Jurkat, Clone E6-1 (cell line): ENCODE measurements around the gene ARHGAP26.

Source experiments
- DNase-seq: peaks from one replicate; pipeline ENCODE4 v3.0.0-alpha.2; 2011; ENCODE audit warnings: low read depth, low spot score
- H3K4me3 ChIP-seq: 2 replicates; pipeline ENCODE4 v1.5.1; 2011; ENCODE audit warnings: mild to moderate bottlenecking, low read length, control low read depth, moderate library complexity

Gene ARHGAP26

DNA sequence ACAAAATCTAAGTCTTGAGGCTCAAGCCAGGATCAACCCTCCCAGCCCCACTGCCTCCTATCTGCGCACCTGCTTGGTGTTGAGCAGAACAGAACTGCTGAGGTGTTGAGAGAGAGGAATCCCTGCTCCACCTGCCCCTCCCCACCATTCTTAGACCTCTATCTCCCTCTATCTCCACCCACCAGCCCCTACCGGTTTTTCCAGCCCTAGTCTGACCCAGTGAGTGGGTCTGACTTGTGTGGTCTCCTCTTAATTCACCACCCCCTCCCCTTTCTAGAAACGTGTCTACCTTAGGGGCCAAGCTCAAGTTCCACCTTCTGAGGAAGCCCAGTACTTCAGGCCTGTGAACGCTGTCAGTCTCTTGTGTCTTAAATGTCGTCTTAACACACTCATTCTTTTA lies 93.7 kb downstream of the ARHGAP26 start:
- no peak for DNase-seq
- no peak overlapping the region for H3K4me3 ChIP-seq

DNA sequence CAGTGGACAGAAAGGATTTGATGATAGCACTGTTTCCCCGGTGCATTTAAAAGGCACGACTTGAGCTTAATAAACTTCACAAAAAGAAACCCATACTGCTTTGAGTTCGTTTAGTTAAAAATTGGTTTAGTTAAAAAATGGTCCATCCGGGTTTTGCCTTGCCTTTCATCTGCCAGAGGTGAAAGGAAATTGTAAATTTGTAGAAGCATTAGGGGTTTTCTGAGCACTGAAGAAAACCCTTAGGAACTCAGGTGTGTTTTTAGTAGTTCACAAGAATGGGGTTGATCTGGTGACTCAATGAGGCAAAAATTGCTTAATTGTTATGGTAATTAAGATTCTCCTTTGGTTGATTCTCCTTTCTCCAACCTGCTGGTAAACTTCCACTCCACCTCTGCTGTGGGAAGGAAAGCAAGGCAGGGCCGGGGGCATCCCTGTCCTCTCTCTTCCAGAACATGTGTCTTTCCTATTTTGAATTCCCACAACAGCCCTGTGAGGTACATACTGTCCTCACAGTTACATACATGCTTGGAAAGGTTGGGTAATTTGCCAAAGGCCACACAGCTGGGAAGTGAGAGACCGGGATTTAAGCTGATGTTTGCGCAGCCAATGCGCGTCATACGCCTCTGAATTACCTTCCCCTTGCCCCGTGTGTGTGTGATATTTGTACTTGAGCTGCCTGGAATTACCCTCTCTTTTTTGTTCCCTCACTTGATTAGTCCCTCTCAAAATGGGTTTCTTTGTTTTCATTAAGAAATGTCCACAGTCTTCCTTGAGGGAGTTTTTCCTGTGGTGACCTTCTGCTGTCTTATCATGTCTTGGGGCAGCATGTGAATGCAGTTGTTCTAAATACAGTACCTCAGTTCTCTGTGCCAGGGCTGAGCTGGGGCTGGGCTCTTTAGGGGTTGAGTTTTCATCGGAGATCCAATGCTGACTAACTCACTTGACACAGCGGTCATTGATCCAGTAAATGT lies 94.4 kb downstream of the ARHGAP26 start:
- H3K4me3 ChIP-seq = no peak overlapping the region
- peak; percentile 8 for DNase-seq

DNA sequence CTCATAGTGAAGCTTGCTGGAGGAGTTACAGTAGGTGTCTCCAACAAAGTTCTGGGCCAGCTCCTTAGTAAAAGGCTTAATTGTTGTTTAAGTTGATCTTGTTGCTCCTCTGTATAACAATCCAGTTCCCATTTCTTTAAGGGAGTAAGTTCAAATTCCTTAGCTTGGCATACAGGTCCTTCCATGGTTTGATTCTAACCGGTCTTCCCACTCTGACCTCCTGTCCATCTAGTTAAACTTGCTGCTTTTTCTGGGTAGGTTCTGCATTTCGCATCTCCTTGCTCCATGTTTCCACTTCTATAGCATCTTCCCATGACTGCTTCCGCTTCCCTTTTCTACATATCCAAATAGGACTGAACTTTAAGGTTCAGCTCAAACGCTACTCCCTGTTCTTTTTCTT lies 95.5 kb downstream of the ARHGAP26 start:
- no peak overlapping the region for H3K4me3 ChIP-seq
- no peak for DNase-seq

DNA sequence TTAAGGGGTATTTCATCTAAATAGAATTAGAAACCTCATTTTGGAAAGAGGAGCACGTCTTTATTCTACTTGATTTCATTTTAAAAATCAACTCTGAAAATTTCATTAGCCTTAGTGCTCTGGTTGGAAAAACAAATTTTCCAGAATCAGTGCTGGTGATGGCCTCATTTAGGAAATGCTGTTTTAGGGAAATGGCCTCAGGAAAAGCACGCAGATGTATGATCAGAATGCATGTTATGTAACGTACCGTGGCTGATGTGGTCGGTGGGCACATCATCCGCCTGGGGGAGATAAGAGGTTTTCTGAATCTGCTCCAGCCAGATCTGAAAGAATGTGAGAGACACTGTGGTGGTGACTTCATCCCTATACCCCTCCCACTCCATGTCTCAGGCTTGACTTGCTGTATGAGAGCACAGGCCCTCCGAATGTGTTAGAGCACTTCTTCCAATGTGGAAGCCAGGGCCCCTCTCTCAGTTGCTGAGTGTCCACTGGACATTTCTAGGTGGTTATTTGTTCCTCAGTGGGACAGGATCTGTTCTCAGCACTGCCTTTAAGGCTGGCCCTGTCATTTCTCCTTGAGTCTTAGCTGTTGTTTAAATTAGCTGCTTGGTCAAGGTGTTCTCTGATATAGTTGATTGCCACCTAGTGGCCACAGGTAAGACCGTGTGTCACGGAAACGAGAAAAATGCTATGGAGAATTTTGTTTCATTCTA lies 96.5 kb downstream of the ARHGAP26 start:
- H3K4me3 ChIP-seq = no peak overlapping the region
- DNase-seq = peak; percentile 65

DNA sequence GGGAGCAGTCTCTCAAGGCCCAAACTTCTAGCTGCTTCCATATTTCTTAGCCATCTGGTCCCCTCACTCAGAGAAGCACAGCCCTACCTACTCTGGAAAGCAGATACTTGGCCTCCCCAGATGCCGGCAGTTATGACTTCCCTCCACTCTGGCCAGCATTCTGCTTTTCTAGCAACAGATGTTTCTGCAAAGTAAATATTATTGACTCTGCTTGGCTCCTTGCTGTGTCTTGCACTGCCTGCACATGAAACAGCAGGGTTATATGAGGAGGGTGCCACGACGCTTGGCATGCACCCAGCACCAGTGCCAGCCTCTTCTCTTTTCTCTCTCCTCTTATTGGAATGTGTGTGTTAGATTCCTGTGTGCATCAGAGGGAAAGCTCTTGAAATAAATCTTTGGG lies 99.7 kb downstream of the ARHGAP26 start:
- H3K4me3 ChIP-seq = no peak overlapping the region
- no peak for DNase-seq

DNA sequence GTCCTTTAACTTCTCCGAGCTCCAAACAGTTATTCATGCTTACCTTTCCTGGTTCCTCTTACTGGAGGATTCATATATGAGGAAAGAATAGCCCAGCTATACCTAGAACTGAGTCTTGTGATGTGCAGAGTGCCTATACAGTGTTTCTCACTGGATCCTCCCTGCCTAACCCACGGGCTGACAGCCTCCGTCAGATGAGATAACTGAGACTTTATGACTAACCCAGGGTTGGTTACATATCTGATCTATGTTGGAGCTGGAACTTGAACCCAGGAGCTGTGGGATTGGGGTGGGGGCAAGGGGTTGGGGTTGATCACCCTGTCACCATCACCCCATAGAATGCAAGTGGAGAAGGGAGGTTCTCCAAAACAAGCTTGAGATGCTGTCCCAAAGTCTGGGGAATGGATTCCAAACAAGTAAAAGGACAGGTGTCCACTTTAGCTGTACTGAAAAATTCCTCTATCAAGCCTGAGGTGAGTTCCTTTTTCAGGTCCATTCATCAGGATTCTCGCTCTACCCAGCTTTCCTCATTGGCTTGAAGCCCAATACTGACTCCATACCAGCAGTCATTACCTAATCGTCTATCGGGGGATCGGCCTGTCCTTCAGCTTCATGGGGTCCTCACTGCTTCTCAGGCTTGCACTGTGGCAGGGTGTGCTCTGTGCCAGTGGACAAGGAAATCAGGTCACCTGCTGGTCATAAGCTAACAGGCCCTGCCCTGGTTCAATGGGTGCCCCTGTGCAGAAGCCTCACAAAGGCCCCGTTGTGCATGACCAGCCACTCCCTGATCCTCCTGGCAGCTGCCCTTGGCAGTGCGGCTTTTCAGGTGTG lies 100.6 kb downstream of the ARHGAP26 start:
- H3K4me3 ChIP-seq = no peak overlapping the region
- no peak for DNase-seq

DNA sequence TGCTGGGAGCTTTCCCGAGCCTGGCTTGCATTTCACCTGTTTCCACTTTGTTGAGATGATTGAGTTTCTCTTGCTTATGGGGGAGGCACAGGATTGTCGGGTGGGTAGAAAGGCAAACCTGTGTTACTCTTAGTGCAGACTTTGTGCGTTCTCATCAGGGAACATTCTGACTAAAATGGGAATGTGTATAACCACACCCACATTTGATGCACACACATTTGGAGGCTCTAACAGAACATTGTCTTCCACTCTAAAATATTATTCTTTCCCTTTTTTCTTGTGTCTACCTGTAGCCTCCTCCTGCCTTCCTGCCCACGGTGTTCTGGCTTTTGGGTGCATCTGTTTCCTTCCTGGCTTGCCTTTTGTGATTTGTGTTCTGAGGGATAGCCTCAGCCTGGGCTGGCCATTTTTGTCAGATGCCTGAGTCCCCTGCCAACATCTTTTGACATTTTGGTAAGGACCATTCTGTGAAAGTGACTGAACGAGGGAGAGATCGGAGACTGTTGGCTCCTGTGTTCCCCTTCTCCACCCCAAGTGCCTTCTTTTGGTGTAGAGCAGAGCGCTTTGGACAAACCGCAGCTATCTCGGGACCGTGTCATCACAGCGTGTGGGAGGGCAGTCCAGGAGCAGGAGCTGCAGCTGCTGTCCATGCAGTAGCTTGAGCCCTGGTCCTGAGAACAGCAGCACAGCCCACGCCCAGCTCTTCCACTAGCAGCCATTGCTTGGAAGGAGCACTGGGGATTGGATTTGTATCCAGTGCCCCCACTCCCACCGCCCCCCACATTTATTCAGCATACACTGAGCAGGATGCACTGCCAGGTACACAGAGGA lies 101.4 kb downstream of the ARHGAP26 start:
- DNase-seq = no peak
- no peak overlapping the region for H3K4me3 ChIP-seq

DNA sequence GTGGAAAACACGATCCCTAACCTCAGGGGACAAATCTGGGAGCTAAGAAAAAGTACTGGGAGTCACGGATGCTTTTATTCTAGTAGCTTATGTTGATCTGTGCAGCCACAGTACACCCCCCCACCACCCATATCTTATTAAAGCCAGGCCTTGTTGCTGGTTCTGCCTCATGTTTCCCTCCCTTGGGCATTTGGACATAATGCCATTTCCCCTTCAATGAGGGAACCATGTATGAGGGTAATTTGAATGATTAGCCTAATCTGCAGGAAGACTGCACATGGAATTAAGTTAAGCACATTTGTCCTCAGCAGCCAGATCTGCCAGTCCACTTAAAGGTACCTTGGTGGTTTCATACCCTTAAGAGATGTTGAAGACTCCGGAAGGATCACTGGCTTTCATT lies 102.0 kb downstream of the ARHGAP26 start:
- no peak overlapping the region for H3K4me3 ChIP-seq
- no peak for DNase-seq

DNA sequence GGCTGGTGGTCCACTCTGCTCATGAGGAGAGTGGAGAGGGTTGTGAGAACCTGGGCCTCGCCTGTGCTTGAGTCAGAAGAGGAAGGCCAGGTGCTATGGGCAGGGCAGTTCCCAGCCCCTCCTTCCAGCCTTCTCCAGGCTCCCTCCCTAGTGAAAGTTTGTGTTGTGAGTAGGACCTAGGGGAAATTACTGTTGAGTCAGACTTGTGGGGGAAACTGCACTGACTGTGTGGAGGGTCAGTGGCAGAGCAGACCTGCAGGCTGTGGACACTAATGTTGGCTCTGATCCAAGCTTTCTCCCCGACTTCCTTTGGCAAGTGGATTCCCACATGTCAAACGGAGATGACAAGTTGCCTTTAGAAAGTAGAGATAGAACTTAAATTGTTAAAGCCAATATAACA lies 102.6 kb downstream of the ARHGAP26 start:
- no peak overlapping the region for H3K4me3 ChIP-seq
- DNase-seq = no peak

DNA sequence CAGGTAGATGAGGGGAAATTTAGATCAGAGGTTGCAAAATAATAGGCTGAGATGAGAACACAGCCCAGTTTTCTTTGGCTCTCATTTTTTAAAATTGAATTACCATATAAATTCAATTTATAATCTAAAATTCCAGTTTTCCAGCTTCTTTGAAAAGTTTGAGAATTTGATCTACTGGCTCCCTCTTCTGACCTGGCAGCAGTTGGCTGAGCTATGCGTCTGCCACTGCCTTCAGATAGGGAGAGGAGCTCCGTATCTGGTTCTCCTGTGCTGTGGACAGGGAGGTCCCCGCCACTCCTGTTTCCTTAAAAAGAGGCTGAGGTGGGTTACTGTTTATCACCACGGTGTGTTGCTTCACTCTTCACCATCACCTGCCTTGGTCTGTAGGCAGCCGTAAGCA lies 103.7 kb downstream of the ARHGAP26 start:
- no peak for DNase-seq
- H3K4me3 ChIP-seq = no peak overlapping the region

DNA sequence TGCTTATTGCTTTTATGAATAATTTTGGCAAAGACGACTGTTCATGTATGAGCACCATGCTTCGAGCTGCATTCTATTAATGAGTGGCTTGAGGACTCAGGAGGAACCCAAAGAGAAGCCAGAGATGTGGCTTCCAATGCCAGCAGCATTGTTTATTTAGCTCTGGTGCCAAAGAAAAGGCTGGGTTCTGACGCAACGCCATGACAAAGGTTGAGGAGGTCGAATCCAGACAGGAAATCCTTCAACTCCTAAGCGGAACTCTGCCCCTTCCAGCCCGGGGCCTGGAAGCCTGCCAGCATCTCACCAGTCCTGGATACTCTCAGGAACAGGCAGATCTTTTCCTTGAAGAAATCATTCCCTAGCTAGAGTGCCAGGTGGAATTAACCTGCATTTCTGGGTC lies 104.4 kb downstream of the ARHGAP26 start:
- no peak for DNase-seq
- H3K4me3 ChIP-seq = no peak overlapping the region

DNA sequence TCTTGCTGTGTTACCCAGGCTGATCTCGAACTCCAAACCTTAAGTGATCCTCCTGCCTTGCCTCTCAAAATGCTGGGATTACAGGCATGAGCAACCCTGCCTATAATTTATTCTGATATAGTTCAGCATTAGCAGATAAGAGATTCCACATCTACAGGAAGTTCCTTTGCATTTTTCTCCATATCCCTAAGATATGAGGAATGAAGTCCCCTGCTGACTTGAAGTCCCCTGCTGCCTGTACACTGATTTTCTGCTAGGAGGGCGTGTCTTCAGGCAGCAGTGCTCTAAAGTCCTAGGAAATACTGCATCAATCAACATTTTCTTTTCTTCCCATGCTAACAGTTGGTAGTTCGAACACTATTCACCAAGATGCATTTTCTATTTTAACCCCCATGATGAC lies 105.8 kb downstream of the ARHGAP26 start:
- DNase-seq = no peak
- no peak overlapping the region for H3K4me3 ChIP-seq

DNA sequence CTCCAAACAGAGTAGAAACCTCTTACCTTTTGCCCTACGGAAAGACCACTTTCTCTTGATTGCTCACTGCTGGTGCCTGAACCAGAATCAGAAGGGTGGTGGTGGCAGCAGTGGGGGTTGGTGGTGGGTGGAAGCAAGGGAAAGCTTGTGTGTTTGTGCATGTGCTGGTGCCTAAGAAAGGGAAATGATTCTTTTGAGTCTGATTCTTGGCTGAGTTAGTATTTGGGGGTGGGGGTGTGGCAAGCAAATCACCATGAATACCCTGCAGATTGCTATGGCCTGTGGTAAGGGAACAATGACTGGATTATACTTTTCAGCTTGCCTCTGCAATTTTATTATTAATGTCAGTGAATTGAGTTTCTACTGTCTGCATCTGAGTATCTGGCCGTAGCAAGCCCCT lies 106.6 kb downstream of the ARHGAP26 start:
- DNase-seq = no peak
- H3K4me3 ChIP-seq = no peak overlapping the region

DNA sequence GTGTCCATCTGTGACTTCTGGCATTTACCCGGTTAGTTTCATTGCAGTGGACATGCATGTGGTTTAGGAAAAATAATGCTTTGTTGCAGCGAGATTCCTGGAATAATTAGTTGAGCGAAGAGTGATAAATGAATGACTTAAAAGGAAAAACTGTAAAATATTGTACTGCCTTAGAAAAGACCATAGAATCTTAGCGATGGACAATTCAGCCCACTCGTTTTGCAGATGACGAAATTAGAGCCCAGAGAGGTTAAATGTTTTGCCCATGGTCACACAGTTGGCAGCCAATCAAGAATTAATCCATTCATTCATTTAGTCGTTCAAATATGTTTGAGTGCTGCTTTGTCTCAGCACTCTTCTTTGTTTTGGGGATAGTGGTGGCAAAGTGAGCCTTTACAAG lies 107.9 kb downstream of the ARHGAP26 start:
- DNase-seq = no peak
- no peak overlapping the region for H3K4me3 ChIP-seq

DNA sequence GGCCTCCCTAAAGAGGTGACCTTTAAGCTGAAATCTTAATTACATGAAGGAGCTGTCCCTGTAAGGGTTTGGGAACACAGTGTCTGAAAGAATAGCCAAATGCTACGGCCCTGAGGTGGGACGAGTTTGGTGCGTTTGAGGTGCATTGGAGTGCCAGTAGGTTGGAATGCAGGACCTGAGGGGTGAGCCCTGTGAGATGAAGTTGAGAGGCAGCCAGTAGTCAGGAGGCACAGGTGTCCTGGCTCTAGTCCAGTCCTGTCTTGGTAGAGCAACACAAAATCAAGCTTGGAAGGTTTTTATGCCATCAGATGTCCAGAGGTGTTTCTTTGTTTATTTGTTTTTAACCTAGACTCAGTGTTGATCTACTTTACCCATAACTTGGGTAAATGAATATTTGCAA lies 108.5 kb downstream of the ARHGAP26 start:
- H3K4me3 ChIP-seq = no peak overlapping the region
- DNase-seq = no peak

DNA sequence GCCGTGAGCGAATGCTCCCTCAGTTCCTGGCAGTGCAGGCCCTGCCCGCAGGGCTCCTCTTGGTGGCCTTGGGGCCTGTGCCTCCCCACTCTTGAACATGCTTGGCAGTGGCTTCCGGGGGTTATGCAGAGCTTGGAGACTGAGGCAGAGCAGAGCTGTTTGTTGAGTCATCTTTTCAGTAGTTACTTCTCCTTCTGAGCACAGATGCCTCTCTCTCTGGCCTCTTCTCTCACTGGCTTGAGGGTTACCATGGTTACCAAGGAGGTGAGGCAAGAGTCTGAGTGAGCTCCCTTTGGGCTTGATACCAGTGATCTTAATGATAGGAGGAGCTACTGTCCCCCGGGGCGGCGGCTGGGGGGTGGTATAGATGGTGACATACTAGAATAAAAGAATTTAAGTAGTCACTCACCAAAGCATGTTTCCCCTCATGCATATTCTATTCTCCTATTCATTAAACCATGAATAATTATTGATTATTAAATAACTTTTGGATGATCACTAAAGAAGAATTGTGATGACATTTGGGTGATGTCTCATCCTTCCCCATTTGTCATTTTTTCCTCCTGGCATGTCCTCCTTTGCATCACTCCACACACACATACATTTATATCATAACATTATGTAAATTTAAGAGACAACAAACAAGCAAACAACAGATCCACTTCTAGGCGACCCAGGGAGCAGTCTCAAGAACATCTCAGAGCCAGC lies 111.1 kb downstream of the ARHGAP26 start:
- H3K4me3 ChIP-seq = no peak overlapping the region
- DNase-seq = no peak

DNA sequence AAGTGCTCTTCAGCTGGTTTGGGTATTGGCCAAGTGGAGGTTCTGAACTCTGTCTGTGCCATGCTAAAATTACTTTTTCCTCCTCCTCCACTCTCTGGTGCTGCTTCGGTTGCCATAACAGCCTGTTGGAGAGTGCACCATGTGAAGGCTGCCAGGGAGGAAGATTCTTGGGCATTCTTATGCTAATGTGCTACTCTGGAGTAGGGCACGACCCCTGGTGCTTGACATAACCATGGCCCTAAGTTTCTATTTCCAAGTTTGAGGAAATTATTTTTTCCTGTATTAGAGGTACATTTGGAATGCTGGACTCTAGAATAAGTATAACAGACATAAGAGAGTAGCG lies 111.6 kb downstream of the ARHGAP26 start:
- no peak overlapping the region for H3K4me3 ChIP-seq
- DNase-seq = no peak

DNA sequence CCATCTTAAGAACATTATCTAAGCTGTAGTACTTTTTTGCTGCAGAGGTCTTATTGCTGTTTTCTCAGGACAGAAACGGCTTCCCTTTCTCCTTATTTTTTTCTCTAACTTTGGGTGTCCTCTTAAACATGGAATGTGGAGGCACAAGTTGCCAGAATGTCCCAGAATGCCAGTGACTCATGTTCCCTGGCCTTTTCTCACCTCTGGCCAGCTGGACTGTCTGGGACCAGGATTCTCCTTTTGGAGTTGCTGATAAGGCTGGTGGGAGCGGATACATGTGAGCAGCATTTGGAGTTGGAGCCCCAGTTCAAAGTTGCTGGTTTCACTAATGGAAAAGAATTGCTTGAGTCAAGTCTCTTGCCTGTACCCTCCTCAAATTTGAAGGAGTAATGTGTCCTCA lies 112.8 kb downstream of the ARHGAP26 start:
- no peak for DNase-seq
- H3K4me3 ChIP-seq = no peak overlapping the region
